Parathyroid adenoma (tissue), 2 donors: ENCODE data around the gene USP7.

Experiments
- H2AFZ ChIP-seq: fragments of 300-600 bp; sonication (generic); one replicate; pipeline ENCODE4 v1.7.0; 2017; ENCODE audit warnings: antibody characterized with exemption, mild to moderate bottlenecking
- H3K27ac ChIP-seq: fragments of 300-600 bp; sonication (generic); one replicate; pipeline ENCODE4 v1.7.0; 2017
- H3K27me3 ChIP-seq: fragments of 300-600 bp; sonication (generic); one replicate; pipeline ENCODE4 v1.7.0; 2017; ENCODE audit warnings: low read length; ENCODE audit not compliant: control insufficient read depth, insufficient read depth
- H3K36me3 ChIP-seq: fragments of 300-600 bp; sonication (generic); one replicate; pipeline ENCODE4 v1.7.0; 2017; ENCODE audit warnings: low read length; ENCODE audit not compliant: control insufficient read depth, insufficient read depth
- H3K4me1 ChIP-seq: fragments of 300-600 bp; sonication (generic); one replicate; pipeline ENCODE4 v1.7.0; 2017; ENCODE audit warnings: control low read depth
- H3K4me2 ChIP-seq: fragments of 300-600 bp; sonication (generic); one replicate; pipeline ENCODE4 v1.7.0; 2017; ENCODE audit warnings: low read length
- H3K4me3 ChIP-seq: fragments of 300-600 bp; sonication (generic); one replicate; pipeline ENCODE4 v1.7.0; 2017; ENCODE audit warnings: low read depth, low read length
- H3K79me2 ChIP-seq: fragments of 300-600 bp; sonication (generic); one replicate; pipeline ENCODE4 v1.7.0; 2017; ENCODE audit warnings: control low read depth
- H3K9ac ChIP-seq: fragments of 300-600 bp; sonication (generic); one replicate; pipeline ENCODE4 v1.7.0; 2017; ENCODE audit warnings: mild to moderate bottlenecking
- H3K9me3 ChIP-seq: fragments of 300-600 bp; sonication (generic); one replicate; pipeline ENCODE4 v1.7.0; 2017; ENCODE audit warnings: low read length; ENCODE audit not compliant: control insufficient read depth
- TF ChIP-seq, protein P1 (sequence below): fragments of 300-600 bp; sonication (generic); IDR thresholded peaks from one replicate; pipeline ENCODE4 v1.7.0; 2017; ENCODE audit warnings: antibody characterized with exemption, mild to moderate bottlenecking
- donor health status: primary hyperparathyroidism.

USP7 gene

DNA sequence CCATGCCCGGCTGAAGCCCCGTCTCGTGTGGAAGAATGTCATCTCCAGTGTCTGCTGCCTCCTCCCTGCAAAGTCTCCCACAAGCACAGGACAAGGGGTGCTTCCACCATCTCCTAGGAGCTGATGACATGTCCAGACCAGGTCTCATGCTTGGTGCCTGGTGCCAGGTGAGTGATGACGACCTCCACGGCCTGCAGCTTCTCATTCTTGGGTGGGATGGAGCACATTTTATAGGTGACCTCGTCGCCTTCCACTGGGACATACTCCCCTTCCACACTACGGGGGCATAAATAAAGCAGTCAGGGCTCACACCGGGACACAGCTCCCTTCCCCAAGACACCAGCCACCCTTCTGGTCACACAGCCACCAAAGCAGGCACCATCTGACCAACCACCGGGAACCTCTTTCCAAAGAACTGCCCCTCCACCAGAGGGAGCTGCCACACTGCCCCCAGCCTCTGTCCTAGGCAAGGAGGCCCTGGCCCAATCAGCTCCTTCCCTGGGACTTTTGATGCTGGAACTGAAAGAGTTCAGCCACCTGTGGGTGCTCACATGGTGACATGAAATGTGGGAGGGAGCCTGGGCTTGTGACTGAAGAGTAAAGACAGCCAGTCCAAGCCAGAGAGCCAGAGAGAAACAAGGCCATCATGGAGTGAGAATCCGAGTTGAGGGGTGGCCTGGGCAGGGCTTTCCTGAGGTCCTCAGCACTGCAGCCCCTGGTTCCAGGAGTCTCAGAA lies 108.5 kb downstream of the USP7 start:
- Histone ChIP-seq H3K4me1 (no peaks in the 10 kb centered on the region), H3K27me3 (no peaks in the 10 kb centered on the region), H3K9me3 (no peaks in the 10 kb centered on the region), H2AFZ (no peak overlapping the region), H3K36me3 (no peaks in the 10 kb centered on the region), H3K4me2 (no peak overlapping the region), H3K9ac (no peak overlapping the region), H3K4me3 (no peak overlapping the region), H3K79me2 (no peaks in the 10 kb centered on the region), H3K27ac (no peak overlapping the region)
- TF ChIP-seq, protein P1, sequence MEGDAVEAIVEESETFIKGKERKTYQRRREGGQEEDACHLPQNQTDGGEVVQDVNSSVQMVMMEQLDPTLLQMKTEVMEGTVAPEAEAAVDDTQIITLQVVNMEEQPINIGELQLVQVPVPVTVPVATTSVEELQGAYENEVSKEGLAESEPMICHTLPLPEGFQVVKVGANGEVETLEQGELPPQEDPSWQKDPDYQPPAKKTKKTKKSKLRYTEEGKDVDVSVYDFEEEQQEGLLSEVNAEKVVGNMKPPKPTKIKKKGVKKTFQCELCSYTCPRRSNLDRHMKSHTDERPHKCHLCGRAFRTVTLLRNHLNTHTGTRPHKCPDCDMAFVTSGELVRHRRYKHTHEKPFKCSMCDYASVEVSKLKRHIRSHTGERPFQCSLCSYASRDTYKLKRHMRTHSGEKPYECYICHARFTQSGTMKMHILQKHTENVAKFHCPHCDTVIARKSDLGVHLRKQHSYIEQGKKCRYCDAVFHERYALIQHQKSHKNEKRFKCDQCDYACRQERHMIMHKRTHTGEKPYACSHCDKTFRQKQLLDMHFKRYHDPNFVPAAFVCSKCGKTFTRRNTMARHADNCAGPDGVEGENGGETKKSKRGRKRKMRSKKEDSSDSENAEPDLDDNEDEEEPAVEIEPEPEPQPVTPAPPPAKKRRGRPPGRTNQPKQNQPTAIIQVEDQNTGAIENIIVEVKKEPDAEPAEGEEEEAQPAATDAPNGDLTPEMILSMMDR: no peak

DNA sequence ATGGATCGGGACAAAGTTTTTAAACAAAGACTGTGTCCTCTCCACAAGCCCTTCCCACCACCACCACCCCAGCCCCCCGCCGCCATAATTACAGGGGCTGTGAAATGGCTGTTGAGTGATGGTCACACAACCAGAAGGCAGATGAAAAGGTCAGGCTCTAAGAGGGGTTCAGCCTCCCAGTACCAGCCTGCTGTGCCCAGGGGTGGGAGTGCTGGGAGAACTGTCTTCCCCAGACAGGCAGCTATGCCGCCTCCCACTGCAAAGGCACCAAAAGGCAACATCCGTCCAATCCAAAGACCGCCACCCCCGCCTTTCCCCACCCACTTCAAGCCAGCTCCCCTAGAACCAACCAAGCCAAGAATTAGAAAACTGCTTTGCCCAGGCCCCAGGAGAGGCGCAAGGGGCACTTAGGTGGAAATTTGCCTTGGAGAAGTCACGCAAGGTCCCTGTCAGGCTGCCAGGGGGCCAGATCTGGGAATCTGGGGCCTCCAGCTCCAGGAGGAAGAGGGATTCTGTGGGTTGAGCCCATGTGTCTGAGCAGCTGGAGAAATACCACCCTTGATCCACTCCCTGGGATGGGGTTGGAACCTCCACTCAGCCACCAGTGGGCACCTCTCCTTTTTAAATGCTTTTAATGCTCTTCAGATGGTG lies 109.3 kb downstream of the USP7 start:
- Histone ChIP-seq H3K36me3 (no peaks in the 10 kb centered on the region), H3K27me3 (no peaks in the 10 kb centered on the region), H3K4me2 (no peak overlapping the region), H3K27ac (no peak overlapping the region), H3K4me3 (no peak overlapping the region), H3K4me1 (no peaks in the 10 kb centered on the region), H2AFZ (no peak overlapping the region), H3K9ac (no peak overlapping the region), H3K9me3 (no peaks in the 10 kb centered on the region), H3K79me2 (no peaks in the 10 kb centered on the region)
- TF ChIP-seq, protein P1: no peak

DNA sequence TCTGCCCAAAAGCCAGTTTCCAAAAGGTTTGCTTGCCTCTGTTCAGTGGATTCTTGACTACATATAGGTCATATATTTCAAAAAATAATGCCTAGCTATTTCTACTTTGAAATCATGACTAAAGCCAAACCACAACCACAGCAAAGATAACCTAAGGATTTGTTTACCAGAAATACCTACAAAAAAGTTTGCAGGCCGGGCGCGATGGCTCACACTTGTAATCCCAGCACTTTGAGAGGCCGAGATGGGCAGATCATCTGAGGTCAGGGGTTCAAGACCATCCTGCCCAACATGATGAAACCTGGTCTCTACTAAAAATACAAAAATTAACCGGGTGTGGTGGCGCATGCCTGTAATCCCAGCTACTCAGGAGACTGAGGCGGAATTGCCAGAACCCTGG lies 110.1 kb downstream of the USP7 start:
- Histone ChIP-seq H3K36me3 (no peaks in the 10 kb centered on the region), H3K27ac (no peak overlapping the region), H3K4me2 (no peak overlapping the region), H3K27me3 (no peaks in the 10 kb centered on the region), H2AFZ (no peak overlapping the region), H3K4me1 (no peaks in the 10 kb centered on the region), H3K9me3 (no peaks in the 10 kb centered on the region), H3K4me3 (no peak overlapping the region), H3K9ac (no peak overlapping the region), H3K79me2 (no peaks in the 10 kb centered on the region)
- TF ChIP-seq, protein P1: no peak

GRCh38 chr16:8853150-8853549 lies 110.6 kb downstream of the USP7 start:
- Histone ChIP-seq H3K27ac (peak overlapping the region; percentile 30), H3K9me3 (no peaks in the 10 kb centered on the region), H3K4me2 (no peak overlapping the region), H2AFZ (no peak overlapping the region), H3K4me3 (no peak overlapping the region), H3K36me3 (no peaks in the 10 kb centered on the region), H3K9ac (no peak overlapping the region), H3K79me2 (no peaks in the 10 kb centered on the region), H3K4me1 (no peaks in the 10 kb centered on the region), H3K27me3 (no peaks in the 10 kb centered on the region)
- TF ChIP-seq, protein P1: no peak

DNA sequence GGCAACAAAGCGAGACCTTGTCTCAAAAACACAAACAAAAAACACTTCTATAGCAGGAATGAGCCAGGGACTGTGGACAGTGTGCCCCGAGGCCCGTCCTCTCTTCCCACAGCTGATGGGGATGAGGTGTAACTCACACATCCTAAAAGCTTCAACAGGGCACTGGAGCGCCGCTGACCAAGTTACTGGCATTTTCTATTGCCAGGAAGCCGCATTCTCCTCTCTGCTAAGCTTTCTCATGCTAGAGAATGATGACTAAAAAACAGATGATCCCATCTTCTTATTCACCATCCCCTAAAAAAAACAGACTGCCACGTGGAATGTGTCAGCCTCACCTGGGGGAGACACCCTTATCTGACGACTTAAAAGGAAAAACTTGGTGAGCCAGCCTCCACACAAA lies 111.2 kb downstream of the USP7 start:
- Histone ChIP-seq H3K27me3 (no peaks in the 10 kb centered on the region), H2AFZ (no peak overlapping the region), H3K27ac (peak overlapping the region; percentile 30), H3K4me2 (no peak overlapping the region), H3K9ac (no peak overlapping the region), H3K9me3 (no peaks in the 10 kb centered on the region), H3K4me1 (no peaks in the 10 kb centered on the region), H3K36me3 (no peaks in the 10 kb centered on the region), H3K79me2 (no peaks in the 10 kb centered on the region), H3K4me3 (no peak overlapping the region)
- TF ChIP-seq, protein P1: no peak
